ENCODE data around the gene ZSCAN20.
"Not testable (repeated sequence)": the region's sequence is repeated elsewhere in the genome, so short reads cannot be mapped to it uniquely, and the experiment has no call there.

ZSCAN20 gene

DNA sequence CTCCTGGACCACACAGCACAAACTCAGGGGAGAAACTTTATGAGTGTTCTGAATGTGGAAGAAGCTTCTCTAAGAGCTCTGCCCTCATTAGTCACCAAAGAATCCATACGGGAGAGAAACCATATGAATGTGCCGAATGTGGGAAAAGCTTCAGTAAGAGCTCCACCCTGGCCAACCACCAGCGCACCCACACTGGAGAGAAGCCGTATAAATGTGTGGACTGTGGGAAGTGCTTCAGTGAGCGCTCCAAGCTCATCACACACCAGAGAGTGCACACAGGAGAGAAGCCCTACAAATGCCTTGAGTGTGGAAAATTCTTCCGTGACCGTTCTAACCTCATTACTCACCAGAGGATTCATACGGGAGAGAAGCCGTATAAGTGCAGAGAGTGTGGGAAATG lies 22.5 kb downstream of the ZSCAN20 start:
- DNase-seq, result no peak

DNA sequence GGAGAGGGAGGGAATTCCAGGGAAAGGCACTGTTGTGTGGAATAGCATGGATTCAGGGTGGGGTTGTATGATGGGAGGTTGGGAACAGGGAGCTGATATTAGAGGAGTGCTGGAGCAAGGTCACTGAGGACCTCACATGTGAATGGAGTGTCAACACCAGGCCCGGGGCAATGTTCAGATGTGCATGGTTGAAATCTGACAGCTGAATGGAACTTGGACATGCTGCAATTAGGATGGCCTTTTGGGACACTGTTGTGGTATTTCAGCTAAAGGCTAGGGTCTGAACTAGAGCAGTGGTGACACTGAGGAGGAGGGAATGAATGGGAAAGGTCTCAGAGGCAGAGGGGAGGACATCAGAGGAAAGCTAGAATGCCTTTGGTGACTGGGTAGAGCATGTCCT lies 25.0 kb downstream of the ZSCAN20 start:
- DNase-seq, result no peak

DNA sequence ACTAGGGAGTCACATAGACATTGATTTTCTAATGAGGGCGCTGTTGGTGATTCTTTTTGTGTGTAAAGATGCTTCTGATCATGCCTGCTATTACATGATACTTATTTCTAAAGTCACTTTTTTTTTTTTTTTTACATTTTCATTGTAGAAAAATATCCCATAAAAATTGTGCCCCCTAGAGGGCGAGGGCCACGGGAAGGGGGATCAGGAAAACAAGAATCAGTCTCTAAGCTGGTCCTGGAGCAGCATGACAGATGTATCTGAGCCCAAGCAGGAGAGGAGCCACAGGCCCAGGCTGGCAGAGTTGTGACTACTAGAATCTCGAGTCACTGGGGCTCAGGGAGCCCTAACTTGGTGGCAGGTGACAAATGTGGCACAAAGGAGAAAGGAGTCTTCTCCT lies 28.1 kb downstream of the ZSCAN20 start:
- DNase-seq, result no peak

DNA sequence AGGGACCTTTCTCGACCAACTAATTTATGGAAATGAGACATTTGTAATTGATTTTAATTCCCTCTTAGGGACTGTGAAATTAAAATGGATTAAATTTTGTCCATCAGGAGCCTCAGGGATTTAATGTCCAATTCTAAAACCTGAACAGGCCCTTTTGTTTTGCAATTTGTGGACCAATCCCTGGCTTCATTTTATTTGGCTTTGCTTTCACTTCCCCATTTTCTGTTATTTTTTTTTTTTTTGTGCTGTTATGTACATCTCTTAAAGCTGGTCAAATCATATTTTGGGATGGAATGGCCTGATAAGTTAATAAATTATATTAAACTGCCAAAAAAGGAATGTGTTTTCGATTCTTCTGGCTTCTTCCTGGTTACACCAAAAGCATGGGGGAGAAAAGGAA lies 28.9 kb downstream of the ZSCAN20 start:
- no peak for DNase-seq

DNA sequence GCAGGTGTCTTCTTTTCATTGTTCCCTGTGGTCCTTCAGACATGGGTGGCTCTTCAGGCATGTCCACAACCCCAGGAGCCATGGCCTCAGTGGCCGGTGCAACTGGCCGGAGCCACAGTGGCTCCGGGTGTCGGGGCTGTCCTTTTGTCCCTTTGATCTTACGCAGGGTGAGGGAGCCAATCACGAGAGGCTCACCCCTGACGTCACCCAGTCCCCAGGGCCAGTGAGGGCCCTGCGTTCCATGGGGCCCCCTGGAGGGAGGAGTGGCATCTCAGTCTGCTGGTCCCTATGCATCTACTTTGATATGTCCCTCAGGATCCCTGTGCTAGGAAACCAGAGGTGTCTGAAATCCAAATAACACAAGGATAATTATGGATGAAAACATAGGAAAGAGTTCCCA lies 29.3 kb downstream of the ZSCAN20 start:
- DNase-seq, result no peak

DNA sequence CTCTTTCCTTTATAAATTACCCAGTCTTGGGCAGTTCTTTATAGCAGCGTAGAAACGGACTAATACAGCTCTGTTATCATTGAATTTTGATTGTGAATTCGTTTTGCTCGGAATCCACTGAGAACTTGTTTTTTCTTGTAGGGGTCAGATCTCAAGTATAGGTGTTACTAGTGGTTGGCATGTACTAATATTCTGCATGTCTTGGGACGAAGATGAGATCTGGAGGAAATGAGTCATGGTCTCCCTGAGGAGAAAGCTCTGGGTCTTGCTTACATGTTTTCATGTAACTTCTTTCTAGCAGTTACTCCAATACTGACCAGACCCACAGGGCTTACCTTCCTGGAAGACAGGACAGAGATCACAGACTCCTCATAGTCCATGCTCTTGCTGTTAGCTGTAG lies 30.3 kb downstream of the ZSCAN20 start:
- no peak for DNase-seq

DNA sequence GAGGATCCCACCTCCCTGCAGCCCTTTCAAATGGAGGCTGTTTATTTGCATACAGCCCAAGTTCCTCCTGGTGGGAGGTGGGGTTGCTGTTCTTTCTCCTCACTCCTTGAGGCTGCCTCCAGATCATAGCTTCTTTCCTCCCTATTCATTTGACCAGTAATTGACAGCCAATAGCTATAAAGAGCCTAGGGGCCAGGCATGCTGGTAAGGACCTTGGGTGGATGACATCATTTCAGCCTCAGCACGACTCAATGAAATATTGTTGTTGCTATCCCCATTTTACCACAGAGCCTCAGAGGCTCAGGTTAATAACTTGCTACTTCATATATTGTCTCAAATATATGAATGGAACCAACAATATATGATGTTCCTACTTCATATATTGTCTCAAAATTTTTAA lies 31.1 kb downstream of the ZSCAN20 start:
- no peak for DNase-seq

DNA sequence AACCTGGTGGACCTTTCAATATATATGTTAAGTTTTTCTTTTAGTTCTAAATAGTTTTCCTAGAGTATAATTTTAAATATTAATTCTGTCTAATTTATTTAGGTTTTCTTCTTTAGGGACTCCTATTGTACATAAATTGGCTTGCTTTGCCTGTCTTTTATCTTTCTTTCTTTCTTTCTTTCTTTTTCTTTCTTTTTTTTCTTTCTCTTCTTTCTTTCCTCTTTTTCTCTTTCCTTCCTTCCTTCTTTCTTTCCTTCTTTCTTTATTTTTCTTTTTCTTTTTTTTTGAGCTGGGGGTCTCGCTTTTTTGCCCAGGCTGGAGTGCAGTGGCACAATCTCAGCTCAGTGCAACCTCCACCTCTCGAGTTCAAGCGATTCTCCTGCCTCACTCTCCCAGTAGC lies 35.2 kb downstream of the ZSCAN20 start:
- DNase-seq, result no peak

DNA sequence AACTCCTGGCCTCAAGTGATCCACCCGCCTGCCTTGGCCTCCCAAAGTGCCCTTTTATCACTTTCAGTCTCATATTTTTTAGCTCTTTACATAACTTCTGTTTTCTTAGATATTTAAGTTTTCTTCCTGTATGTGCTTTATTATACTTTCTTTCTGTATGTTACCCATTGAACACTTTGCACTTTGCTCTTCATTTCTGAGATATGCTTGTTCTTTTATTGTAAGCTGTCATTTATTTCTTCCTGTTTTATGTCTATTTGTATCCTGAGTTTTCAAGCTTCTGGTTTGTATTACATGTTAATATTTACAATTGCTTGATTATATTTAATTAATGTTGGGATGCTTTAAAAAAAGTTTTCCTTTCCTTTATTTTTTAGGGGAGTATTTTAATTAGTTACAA lies 35.7 kb downstream of the ZSCAN20 start:
- DNase-seq, result no peak

DNA sequence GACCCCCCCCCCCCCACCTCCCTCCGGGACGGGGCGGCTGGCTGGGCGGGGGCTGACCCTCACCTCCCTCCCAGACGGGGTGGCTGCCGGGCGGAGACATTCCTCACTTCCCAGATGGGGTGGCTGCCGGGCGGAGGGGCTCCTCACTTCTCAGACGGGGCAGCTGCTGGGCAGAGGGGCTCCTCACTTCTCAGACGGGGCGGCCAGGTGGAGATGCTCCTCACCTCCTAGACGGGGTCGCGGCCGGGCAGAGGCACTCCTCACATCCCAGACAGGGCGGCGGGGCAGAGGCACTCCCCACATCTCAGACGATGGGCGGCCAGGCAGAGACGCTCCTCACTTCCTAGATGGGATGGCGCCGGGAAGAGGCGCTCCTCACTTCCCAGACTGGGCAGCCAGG lies 36.8 kb downstream of the ZSCAN20 start:
- DNase-seq, result not testable (repeated sequence)

DNA sequence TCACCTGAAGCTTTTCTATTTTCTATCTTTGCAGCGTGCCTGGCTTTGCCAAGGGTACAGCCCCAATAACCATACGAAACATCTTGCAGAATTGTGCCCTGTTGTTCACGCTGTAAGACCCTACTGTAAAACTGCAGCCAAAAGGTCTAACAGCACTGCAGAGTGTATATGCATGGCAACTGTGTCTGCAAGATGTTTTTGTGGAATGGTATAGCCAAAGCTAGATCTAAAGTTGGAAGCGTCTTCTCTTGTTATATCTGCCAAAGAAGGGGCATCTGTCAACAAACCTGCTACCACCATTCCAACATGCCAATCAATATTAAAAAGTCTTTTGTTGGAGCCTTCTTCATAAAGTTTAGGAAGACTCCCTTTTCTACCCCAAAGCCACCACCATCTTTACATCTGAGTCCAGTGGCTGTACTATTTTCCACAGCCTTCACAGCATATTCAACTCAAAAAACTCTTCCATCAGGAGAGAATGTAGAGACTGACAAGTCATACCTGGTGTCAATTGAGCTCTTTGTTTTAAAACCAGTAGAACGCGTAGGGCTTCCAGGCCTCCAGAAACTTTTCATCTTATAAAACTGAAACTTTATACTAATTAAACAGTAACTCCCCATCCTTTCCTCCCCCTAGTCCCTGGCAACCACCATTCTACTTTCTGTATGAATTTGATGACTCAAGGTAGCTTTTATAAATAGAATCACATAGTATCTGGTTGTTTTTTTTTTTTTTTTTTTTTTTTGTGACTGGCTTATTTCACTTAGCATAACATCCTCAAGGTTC lies 40.0 kb downstream of the ZSCAN20 start:
- DNase-seq, result no peak

DNA sequence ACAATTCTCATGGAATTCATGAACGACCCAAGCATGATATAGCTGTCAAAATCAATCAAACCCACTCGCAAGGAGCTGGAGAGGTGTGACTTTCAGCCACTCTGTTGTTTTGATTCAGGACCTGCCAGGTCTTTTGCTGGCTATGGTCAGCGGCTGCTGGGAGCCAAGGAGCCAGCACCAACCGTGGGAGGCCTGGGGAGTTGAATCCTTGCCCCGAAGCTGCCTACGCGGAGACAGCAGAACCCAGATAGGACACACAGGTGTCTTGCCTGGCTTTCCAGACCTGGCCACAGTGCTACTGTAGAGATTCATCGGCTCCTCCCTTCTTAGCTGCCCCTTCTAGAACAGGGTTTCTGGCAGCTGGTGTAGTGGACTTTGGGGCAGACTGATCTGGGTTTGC lies 42.7 kb downstream of the ZSCAN20 start:
- DNase-seq, result no peak

DNA sequence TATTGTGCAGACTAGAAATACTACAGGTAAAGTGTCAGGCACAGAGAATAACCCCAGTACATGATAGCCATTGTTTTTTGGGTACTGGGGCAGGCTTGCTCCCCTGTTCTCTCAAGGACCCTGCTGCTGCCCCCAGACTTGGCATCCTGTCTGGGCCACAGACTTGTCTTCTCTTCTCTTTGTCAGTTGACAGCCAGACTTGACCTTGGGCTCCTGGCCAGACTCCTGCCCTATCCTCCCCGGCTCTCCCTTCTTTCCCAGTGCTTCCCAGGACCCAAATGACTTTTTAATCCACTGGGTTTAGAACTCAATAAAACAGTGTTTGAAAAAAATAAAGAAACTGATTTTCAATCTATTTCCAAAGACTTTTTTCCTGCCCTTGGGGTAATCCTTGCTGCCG lies 43.2 kb downstream of the ZSCAN20 start:
- DNase-seq, result no peak

DNA sequence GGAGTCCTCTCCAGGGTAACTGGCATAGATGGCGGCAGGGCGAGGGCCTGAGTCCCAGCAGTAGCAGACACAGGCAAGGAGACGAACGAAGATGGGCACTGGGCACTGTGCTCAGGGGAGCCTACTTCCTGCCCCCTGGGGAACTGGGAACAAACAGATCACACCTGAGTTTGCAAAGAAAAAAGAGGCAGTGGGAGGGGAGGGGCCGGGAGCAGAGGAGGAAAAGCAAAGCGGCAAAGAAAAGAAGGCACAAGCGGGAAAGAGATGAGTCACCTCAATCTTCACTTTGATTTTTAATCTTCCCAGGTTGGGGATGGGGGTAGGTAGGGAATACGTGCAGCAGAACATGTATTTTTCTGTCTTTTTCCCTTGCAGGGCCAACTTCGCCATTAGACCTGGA lies 44.0 kb downstream of the ZSCAN20 start:
- DNase-seq, result no peak

DNA sequence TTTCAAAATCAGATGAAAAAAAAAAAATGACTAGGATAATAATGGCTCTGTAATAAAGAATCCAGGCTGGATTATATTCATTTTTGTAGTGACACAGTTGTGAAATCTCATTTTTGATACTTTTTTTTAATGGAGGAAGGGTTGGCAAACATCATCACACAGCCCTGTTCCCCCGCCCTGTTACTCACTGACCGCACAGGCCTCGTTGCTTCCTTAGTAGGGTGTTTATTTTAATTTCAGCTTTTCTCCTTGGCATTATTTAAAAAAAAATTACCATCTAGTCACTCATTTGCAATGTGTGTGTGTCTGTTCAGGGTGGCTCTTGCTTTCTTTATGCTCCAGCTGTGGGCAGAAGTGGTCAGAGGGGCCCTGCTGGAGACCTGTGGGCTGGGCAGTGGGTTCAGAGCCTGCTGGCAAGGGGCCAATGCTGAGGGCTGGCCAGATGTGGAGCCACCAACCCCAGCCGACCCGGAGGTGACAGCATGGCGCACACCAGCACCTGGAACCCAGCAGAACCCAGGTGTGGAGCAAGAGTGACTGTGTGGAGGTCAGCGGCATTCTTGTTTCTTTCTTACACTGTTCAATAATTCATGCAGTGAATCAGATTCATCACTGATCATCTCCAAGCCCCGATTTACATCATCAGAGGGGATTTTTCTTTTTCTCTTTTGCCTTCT lies 44.6 kb downstream of the ZSCAN20 start:
- DNase-seq, result no peak

DNA sequence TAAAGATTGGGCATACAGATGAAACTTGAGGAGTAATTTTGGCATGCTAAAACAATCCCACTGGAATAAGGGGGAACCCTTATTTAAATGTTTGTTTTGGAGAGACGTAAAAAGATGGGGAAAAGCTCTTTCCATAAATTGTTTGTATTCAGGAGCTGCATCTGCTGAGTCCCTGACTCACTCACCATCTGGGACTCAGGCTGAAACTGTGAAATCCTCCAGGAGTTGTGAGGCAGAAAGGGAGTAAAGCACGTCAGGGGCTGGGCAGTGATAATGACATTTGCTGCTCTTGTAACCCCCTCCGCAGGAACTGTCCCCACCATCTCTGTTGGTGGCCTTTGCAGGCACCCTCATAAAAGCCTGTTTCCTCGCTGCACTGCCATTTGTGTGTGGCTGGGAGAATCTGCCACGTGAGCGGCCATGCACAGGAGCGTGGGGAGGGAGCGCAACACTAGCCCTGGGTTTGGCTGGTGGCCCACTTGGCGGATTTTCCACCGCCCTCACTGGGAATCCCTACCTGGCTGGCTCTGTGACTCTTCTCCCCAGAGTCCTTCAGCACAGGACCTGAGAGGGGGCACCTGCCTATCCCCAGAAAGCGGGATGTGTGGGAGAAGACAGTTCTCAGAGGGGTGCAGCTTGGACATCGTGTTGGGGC lies 45.3 kb downstream of the ZSCAN20 start:
- DNase-seq, result no peak

DNA sequence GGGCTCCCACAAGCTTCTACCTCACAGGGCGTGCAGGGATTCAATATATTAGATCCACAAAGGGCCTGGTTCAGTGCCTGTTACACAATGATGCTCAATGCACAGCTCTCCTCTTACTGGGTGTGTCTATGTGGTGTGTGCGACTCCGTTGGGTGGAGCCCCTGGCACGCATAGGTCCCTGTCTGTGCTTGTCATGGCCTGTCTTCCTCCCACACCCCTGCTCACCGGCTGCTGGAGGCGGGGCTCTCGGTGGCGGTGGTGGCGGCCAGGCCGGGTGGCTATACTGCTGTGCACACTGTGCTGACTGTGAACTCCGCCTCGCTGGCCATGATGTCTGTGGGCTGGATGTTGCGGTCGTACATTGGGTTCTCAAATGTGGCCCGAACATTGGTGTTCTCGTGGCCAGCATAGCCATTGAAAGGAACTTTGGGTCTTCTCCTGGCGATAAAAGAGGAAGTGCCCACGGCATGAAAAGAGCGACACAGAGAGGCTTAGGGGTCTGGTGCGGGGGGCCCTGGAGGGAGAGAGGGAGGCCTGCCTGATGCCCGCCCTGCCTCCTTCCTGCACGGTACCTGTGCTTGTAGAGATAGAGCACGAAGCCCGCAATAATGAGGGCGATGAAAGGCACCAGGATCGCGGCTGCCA lies 46.9 kb downstream of the ZSCAN20 start:
- no peak for DNase-seq

DNA sequence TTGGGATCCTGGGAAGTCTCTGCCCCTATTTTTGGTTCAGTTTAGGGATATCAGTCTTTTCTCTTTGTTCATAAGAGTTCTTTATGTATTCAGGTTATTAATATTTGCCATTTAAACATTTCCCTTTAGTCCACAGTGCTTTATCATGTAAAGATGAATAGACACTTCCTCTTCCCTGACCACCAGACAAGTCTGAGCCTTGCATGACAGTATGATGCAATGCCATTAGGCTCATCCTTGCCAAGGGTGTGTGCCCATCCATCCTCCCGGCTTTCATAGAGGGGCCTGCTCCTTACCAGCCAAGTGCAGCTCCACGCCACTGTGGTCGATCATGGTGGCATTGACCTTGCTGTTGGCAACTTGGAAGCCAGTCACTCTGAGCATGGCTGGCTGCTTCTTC lies 52.1 kb downstream of the ZSCAN20 start:
- DNase-seq, result no peak

DNA sequence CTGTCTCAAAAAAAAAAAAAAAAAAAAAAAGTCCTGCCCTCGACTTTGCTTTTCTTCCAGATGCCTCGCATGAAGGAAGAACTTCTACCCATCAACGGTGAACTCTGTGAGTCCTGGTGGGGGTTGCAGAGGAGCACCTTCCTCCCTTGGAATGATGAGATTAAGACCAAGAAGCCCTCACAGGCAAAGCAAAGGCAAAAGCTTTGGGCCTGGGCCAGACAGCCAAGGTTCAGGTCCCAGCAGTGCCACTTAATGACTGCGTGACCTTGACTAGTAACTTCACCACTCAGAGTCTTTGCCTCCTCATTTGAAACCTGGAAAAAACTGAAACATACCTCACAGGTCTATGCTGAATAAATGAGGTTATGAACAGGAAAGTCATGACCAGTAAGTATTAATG lies 55.5 kb downstream of the ZSCAN20 start:
- DNase-seq, result no peak

DNA sequence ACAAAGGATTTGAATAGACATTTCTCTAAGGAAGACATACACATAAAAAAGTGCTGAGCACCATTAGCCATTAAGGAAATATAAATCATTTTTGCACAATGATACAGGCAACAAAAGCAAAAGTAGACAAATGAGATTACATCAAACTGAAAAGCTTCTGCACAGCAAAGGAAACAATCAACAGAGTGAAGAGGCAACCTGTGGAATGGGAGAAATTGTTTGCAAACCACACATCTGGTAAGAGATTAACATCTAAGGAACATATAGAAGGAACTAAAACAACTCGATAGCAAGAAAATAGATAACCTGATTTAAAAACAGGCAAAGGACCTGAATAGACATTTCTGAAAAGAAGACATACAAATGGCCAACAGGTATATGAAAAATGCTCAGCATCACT lies 57.5 kb downstream of the ZSCAN20 start:
- no peak for DNase-seq

DNA sequence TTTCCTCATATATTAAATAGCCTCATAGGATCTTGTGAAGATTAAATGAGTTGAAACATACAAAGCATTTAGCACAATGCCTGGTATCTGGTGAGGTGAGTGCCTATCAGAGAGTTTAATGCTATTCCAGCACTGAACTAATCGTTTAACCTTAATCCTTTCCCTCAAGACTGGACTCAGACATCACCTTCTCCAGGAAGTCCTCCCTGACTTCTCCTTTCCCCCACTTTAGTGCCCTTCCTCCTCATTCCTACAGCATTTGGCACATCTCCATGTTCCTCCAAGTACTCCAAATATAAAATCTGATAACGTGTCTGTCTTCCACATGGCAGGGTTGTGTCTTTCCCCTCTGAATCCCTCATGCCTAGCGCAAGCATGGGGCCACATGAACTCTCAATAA lies 59.8 kb downstream of the ZSCAN20 start:
- DNase-seq, result no peak

DNA sequence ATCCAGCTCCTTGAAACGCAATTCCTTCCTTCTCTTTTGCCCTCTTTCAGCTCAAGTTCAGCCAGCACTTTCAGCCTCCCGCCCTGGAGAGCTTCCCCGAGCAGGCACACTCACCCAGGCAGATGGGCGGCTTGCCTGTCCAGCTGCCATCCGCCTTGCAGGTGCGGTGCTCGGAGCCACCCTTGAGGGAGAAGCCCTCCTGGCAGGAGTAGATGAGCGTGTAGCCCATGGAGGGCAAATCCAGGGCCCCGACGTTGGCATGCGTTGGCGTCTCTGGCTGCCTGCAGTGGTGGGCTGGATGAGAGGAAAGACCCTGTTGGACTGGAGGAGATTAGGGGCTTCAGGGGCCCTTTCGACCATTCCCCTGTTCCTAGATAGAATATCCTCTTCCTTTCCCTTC lies 60.5 kb downstream of the ZSCAN20 start:
- no peak for DNase-seq

DNA sequence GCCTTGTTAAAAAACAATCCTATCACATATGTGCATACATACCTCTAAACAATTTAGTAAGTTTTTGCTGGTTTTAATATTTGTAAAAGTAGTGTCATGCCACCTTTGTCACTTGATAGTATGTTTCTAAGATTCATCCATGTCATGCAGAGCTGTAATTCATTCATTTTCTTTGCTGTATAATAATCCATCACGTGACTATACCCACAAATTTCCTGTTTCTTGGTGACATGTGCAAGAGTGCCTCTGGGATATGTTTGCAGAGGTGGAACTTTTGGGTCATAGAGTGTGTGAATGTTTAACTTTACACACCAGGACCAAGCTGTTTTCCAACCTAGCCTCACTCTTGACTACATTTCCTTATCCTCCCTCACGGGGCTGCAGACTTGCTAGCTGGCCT lies 62.9 kb downstream of the ZSCAN20 start:
- no peak for DNase-seq

DNA sequence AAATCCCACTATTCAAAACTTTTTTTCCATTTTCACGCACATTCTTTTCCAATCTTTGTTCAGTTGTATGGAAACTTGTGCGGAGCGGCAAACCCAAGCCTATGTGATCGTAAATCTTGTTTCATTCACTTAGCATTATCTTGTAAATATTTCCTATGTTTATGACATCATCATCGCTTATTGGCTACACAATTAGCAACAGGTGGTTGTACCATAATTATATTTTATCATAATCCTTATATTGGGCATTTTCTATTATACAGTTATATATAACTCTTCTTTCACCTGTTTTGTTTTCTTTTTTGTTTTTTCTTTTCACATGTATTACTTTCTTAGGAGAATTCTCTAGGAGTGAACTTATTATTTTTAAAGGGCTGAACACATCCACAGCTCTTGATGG lies 65.4 kb downstream of the ZSCAN20 start:
- no peak for DNase-seq

Data from CD4-positive, alpha-beta T cell treated with Interferon alpha-2 for 1 hour (primary cell).